GM19455 (cell line): Measurements from ENCODE around the gene TLCD1.

Experiments
- ATAC-seq: cut with Tn5 transposase; IDR thresholded peaks from one replicate; pipeline ENCODE4 v1.9.1; 2021; ENCODE audit not compliant: unreplicated experiment

TLCD1 gene, protein sequence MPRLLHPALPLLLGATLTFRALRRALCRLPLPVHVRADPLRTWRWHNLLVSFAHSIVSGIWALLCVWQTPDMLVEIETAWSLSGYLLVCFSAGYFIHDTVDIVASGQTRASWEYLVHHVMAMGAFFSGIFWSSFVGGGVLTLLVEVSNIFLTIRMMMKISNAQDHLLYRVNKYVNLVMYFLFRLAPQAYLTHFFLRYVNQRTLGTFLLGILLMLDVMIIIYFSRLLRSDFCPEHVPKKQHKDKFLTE

DNA sequence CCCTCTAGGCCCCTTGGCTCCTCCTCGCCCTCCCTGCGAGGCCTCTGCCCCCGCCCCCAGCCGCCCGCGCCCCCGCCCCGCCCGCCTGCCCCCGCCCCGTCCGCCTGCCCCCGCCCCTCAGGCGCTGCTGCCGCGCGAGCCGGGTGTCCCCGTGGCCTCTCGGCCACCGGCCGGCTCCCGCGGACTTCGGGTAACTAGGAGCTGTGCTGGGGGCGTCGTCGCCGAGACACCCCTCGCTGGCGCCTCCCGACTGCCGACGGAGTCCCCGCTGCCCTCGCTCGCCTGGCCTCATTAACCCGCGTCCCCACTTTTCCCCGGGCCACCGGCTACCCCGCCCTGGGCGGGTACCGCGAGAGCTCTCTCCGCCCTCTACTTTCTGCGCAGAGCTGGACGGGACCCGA lies at the start of gene TLCD1:
TSS of gene TLCD1 (minus strand) at position 8 of the 401 bp plus-strand sequence. CDS start 136 bp downstream, outside the sequence.
- ATAC-seq: peak; percentile 11

DNA sequence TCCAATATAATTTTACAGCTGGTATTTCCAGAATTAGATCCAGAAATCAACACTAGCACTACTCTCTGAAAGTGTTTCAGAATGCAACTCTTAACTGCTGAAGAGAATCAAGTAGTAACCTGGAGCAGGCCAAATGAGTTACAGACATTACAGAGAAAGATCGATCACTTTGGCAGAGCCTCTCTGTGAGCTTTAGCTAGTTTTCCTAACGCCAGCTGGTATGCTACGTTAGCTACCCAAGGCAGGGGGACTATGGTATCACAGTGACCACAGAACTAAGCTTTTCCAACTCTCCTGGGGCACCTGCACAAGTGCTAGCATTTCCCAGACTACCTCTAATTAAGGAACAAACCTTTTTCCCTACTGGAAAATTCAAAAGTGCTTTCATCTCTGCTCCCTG lies 48.2 kb upstream of the TLCD1 start:
- no peak for ATAC-seq

DNA sequence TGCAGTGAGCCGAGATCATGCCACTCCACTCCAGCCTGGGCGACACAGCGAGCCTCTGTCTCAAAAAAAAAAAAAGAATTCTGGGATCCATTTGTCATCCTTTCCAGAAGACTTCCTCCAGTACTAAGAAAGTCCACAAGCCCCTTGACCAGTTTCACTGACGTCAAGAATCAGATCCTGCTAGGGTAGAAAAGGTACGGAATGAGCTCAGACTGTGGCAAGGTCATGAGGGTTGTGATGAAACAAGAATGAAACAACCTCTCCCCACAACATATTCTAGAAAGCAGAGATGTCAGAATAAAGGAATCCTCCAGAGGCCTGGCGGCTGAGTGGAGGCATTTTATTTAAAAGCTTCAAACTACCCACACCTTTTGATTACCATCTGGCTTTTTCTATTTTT lies 47.7 kb upstream of the TLCD1 start:
- no peak for ATAC-seq

DNA sequence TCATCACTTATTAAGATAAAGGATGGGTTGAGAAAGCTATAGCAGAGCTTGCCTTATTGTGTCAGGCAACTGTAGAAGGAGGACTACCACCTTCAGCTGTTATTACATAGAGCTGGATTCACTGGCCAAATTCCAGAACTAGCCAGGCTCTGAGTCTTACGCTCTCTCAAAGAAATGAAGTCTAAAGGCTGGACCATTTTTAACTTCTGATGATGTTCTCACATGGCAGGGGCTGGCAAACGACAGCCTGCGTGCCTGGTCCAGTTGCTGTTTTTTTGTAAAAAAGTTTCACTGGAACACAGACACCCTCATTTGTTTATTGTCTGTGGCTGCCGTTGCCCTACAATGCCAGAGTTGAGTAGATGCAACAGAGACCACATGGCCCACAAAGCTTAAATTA lies 39.0 kb upstream of the TLCD1 start:
- ATAC-seq: no peak

DNA sequence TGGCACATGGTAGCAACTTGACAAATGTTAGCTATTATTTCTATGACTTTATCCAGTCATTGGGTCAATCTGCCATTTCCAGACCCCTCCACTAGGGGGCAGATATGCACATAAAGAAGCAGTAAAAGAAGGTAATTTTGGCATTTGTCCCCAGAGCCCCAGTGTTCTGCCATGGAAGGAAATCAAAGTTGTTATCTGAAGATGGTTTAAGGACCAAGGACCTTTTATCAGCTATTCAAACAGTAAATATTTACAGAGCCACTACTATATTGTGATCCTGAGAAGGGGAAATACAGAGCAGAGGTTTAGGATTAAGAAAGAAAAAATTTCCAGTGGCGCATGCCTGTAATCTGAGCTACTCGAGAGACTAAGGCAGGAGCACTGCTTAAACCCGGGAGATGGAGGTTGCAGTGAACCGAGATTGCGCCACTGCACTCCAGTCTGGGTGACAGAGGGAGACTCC lies 37.8 kb upstream of the TLCD1 start:
- ATAC-seq: no peak

DNA sequence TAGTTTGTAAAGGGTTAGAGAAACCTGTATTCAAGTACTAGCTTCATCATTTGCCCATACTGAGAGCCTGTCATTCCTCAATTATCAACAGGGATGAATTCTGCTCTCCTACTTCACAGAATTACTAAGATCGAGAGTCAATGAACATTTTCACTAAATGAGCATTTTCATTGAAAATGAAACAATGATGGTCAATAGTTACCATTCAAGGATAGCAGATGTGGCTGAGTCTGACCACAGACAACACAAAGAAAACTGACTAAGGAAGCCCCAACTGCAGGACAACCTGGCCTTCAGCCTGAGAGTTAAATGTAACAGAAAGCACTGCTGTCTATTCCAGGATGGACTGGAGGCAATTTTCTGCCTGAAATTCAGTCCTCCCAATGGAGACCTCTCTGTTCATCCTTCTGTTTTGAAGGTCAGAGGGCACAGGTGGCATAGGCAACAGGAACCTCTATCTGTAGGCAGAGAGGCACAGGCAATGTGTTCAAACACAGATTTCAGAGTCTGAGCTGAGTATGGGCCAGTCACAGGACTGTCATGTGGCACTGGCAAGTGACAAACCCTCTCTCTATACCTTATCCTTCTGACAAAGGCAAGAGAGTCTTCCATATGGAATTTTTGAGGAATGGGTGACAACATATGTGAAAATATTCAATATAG lies 37.2 kb upstream of the TLCD1 start:
- peak; percentile 68 for ATAC-seq

DNA sequence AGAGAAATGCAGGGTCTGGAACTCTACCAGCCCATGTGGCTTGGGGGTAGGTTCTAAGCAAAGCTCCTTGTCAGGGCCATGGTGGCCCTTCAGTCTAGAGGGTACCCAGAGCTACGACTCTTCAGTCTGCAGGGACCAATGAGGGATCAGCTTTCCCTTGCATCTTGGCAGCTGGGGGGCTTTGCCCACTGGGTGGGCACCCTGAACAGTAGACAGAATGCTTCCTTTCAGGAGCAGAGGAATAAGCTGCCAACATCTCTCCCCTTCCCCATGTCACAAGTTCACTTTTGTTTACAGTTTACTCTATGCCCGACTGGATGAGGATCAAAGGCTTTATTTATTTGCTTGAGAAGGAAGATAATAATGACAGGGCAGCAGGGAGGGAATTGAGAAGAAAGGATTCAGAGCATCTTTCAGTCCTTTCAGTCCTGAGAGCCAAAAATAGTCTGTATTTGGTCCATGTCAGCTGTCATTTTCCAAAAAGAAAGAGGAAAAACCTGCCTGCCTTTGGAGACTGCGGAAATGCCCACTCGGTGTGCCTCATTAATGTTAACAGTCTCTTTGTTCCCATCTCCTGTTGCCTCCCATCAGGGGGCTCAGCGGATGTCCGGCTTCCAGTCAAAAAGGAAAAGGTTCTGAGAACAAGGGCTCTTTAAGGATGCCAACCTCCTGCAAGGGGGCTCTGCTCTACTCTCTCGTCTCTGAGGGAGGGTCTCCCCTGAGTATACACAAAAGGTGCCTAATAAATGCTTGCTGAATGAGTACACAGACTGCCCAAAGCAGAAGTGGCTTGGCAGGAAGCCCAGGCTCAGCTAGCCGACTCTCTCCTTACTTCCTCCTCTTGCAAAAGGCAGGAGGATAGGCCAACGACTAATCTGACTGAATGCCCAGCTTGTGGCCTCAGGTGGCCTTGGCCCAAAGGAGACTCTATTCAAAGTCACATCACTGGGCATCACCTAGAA lies 34.8 kb upstream of the TLCD1 start:
- no peak for ATAC-seq

DNA sequence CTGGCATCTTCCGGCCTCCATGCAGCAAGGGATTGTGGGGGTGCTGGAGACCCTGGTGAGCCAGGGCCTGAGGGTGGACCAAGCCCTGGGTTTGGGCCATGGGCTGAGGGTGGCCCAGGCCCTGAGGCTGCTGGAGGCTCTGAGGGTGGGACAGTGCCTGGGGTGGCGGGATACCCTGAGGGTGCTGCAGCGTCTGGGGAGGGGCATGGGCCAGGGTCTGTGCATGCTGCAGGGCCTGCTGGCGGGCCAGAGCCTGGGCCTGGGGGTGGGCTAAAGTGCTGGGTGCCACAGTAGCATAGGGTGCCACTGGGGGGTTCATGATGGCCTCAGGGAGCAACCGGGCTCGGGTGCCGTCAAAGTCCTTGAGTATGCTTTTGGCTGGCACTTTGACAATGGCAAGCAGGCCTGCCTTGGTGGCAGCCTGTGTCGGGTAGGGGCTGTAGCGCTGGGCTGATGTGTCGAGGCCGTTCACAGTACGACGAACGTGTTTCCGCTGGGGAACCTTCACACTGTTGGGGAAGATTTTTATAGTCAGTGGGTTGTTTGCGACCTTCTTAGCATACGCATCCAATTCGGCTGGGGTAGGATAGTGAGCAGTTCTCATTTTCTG lies 33.3 kb upstream of the TLCD1 start:
- ATAC-seq: no peak

DNA sequence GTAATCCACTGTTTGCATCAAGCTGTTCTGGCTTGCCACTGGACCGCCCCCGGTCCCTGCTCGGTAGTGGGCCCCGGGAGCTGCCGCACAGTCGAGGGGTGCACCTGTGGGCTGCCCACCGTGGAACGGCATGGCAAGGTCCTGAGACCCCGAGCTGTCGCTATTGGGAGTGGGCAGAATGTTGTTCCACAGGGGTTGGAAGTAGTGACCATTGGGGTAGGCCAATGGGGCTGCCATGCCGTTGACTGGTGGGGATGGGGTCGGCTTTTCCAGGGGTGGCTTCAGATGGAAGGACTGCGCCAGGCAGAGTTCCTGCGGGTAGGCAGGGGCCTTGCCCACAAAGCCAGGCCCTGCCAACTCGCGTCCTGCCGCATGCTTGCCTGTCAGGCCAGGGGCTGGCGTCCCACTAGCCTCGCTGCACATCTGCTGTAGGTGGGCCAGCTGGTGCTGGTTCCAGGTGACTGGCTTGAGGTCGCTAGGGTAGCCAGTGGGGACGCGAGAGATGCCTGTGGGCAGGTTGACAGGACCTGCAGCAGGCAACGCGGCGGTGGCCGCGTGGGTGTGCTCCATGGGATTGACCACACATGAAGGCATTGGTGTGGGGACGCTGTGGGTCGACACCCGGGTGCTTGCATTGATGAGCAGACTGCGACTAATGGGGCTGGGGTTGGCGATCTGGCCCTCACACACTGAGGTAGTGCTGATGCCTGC lies 32.5 kb upstream of the TLCD1 start:
- ATAC-seq: no peak

DNA sequence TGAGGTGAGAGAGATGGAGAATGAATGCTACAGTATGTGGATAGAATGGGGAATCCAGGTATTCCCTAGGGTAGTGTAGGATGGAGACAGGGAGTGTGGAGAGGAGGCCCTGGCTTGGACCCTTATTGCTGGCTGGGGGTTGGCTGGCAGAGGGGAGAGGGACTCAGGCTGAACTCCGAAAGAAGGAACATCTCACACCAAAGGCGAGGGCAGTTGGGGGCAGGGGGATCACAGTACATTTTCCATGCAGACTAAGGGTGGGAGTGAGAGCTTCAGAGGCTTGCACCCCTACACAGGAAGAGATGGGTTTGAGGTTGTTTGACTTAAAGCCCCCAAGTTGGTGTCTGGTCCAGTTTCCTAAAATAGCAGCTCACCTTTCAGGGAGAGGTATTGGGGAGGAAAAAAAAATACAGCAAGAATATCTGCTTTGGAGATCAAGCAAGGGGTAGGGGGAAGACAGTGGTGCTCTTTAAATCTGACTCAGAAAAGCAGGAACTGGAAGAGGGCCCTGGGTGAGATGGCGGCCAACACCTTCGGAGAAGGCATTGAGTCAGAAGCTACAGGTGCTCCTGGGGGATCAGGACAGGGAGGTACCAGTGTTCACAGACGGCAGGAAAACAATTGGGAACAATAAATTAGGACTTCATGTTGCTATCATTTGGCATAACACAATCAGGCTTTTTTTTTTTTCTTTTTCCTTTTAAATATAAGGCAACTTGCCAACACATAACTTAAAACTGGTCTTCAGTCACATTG lies 30.2 kb upstream of the TLCD1 start:
- ATAC-seq: no peak

DNA sequence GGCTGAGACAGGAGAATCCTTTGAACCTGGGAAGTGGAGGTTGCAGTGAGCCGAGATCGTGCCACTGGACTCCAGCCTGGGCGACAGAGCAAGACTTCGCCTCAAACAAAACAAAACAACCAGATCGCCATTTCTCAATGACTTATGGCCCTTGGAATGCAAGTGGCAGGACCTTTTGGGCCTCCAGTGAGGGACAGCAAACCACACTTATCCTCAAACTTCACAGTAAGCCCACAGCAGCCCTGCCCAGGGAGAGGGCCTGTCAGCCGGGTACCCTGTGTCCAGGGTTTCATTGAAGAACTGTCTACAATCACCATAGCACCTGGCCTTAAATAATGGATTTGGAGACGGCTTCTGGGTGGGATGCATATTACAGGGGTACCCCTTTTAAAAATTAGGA lies 29.5 kb upstream of the TLCD1 start:
- ATAC-seq: no peak

DNA sequence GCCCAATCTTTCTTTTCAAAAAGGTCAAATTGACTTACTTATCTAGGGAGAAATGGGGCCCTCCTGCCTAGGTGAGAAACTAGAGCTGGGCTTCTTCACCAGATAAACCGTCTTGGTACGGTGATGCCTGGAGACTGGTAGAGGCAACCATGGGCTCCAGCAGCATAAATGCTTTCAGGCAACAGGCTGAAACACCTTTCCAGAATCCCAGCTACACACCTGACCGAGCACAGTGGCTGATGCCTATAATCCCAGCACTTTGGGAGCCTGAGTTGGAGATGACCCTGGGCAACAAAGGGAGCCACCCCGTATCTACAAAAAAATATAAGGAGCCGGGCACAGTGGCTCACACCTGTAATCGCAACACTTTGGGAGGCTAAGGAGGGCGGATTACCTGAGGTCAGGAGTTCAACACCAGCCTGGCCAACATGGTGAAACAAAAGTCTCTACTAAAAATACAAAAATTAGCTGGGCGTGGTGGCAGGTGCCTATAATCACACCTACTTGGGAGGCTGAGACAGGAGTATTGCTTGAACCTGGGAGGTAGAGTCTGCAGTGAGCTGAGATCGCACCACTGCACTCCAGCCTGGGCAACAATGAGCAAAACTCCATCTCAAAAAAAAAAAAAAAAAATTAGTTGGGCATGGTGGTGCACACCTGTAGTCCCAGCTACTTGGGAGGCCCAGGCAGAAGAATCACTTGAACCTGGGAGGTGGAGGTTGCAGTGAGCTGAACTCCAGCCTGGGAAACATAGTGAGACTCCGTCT lies 25.8 kb upstream of the TLCD1 start:
- ATAC-seq: no peak

DNA sequence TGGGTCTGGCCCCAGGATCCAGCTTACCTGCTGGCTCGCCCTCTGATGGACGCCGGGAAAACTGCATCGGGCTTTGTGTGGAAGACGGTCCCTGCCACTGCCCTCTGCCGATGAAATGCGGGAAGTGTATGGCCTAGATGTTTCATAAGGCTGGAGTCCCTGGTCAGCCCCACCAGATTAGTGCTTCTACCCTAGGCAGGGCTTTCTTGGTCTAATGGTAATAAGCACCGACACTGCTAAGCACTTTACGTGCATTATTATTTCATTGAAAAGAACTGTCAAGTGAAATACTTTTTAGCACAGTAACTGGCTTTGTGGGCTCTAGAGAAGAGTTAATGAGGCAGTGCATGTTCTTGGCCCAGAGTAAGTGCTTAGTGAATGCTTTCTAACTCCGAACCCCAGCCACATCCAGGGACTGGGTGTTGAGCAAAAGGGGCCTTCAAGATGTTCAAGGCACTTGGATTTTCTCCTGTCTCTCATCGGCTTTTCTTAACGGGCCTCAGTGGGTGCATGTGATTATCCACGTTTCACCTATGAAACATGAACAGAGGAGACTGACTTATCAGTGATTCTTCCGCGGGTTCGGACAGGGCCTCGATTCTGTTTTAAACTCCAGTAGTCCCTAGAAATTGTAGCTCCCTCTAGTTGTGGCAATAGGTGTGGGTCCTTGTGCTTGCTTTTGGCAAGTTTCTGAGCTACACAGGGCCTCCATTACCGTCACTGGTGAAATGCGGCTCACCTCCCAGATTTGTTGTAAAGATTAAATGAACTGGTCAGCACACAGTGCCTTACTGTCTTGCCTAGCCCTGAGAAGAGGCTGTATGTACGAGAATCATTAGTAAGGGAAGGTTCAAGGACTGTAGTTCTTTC lies 24.4 kb upstream of the TLCD1 start:
- peak; percentile 62 for ATAC-seq

DNA sequence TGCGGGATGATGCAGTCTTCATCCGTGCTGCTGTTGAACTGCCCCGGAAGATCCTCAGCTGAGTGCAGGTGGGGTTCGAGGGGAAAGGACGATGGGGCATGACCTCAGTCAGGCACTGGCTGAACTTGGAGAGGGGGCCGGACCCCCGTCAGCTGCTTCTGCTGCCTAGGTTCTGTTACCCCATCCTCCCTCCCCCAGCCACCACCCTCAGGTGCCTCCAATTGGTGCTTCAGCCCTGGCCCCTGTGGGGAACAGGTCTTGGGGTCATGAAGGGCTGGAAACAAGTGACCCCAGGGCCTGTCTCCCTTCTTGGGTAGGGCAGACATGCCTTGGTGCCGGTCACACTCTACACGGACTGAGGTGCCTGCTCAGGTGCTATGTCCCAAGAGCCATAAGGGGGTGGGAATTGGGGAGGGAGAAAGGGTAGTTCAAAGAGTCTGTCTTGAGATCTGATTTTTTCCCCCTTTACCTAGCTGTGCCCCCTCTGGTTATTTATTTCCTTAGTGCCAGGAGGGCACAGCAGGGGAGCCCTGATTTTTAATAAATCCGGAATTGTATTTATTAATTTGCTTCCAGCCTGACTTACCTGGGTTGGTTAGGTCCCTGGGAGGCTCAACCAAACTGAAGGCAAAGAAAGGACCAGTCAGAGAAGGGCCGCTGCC lies 23.6 kb upstream of the TLCD1 start:
- no peak for ATAC-seq

DNA sequence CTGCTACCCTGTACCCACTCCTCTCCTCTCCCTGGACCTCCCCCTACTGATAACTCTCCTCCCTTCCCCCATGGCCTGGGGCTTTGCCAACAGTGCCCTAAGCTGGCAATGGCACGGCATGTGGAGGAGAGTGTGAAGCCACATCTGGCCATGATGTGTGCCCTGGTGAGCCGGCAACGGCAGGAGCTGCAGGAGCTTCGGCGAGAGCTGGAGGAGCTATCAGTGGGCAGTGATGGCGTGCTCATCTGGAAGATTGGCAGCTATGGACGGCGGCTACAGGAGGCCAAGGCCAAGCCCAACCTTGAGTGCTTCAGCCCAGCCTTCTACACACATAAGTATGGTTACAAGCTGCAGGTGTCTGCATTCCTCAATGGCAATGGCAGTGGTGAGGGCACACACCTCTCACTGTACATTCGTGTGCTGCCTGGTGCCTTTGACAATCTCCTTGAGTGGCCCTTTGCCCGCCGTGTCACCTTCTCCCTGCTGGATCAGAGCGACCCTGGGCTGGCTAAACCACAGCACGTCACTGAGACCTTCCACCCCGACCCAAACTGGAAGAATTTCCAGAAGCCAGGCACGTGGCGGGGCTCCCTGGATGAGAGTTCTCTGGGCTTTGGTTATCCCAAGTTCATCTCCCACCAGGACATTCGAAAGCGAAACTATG lies 23.0 kb upstream of the TLCD1 start:
- no peak for ATAC-seq

DNA sequence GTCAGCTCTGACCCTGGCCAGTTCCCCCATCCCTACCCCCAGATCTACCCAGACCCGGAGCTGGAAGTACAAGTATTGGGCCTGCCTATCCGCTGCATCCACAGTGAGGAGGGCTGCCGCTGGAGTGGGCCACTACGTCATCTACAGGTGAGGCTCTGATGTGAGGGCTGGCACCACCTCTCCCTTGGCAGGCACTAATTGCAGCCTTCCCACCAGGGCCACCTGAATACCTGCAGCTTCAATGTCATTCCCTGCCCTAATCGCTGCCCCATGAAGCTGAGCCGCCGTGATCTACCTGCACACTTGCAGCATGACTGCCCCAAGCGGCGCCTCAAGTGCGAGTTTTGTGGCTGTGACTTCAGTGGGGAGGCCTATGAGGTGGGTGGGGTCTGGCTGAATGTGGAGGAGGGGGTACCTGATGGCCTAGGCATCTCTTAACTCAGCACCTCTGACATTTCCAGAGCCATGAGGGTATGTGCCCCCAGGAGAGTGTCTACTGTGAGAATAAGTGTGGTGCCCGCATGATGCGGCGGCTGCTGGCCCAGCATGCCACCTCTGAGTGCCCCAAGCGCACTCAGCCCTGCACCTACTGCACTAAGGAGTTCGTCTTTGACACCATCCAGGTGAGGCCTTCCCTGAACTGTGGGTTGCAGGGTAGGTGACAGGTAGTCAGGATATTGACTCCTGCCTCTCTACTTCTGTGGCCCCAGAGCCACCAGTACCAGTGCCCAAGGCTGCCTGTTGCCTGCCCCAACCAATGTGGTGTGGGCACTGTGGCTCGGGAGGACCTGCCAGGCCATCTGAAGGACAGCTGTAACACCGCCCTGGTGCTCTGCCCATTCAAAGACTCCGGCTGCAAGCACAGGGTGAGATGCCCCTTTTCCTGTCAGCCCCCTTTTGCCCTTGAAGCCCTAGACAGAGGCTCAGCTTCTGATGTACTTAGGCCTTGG lies 22.0 kb upstream of the TLCD1 start:
- ATAC-seq: no peak
